Measurements from ENCODE around the gene SH3RF2.

DNA sequence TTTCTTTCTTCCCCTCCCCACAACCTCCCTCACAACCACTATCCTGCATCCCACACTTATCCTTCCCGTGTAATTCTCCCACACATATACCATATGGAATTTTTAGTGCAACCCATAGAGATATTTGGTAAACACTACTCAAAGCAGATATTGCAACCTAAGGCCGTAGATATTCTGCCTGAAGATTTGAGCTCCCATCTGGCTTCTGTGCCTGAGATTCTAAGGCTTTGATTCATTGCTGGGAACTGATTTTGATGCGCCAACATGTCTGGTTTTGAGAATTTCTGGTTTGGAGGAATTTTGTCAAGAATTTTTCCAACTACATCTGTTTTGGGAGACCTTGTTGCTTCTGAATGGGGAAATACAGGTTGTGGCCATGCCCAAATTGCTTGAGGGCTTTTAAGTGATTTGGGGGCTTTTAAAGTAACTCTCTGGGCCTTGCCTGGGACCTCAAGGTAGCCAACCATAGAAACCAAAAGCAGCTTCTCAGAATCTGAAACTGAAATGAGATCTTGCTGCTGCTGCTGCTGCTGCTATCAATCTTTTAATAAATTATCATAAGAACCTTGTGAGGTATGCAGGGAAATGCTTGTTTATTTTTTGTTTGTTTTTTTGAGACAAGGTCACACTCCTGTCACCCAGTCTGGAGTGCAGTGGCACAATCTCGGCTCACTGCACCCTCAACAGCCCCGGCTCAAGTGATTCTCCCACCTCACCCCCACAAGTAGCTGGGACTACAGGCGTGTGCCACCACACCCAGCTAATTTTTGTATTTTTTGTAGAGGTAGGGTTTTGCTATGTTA is 132.8 kb downstream of the SH3RF2 start:
- TF ChIP-seq, protein P1, sequence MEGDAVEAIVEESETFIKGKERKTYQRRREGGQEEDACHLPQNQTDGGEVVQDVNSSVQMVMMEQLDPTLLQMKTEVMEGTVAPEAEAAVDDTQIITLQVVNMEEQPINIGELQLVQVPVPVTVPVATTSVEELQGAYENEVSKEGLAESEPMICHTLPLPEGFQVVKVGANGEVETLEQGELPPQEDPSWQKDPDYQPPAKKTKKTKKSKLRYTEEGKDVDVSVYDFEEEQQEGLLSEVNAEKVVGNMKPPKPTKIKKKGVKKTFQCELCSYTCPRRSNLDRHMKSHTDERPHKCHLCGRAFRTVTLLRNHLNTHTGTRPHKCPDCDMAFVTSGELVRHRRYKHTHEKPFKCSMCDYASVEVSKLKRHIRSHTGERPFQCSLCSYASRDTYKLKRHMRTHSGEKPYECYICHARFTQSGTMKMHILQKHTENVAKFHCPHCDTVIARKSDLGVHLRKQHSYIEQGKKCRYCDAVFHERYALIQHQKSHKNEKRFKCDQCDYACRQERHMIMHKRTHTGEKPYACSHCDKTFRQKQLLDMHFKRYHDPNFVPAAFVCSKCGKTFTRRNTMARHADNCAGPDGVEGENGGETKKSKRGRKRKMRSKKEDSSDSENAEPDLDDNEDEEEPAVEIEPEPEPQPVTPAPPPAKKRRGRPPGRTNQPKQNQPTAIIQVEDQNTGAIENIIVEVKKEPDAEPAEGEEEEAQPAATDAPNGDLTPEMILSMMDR (IDR thresholded peaks at IDR 0.05 in 4 of 5, conservative IDR thresholded peaks at IDR 0.05 in 1 of 5), result no peak
- no peak for TF ChIP-seq POLR2A (IDR thresholded peaks at IDR 0.05)
